Osteocyte (in vitro differentiated cells): ENCODE data around the gene HOMER2. TPM values are rescaled to one million over a fixed set of nuclear protein-coding genes. Genes with fewer than 3 reads are reported as not detected.

ENCODE experiments used
- DNase-seq: peaks from one replicate; pipeline ENCODE4 v3.0.0; 2021; ENCODE audit warnings: mixed read lengths; ENCODE audit not compliant: unreplicated experiment; ENCODE audit errors: extremely low spot score
- H3K27ac Mint-ChIP-seq: one replicate; pipeline ENCODE4 v1.8.0; 2021; ENCODE audit warnings: mild to moderate bottlenecking, mixed read lengths; ENCODE audit not compliant: unreplicated experiment
- H3K27me3 Mint-ChIP-seq: one replicate; pipeline ENCODE4 v1.8.0; 2021; ENCODE audit warnings: mixed read lengths; ENCODE audit not compliant: unreplicated experiment
- H3K36me3 Mint-ChIP-seq: one replicate; pipeline ENCODE4 v1.8.0; 2021; ENCODE audit warnings: mixed read lengths; ENCODE audit not compliant: unreplicated experiment
- H3K4me1 Mint-ChIP-seq: one replicate; pipeline ENCODE4 v1.8.0; 2021; ENCODE audit warnings: mixed read lengths; ENCODE audit not compliant: unreplicated experiment
- H3K4me3 Mint-ChIP-seq: one replicate; pipeline ENCODE4 v1.8.0; 2021; ENCODE audit warnings: mild to moderate bottlenecking, moderate library complexity, mixed read lengths; ENCODE audit not compliant: unreplicated experiment
- H3K9me3 Mint-ChIP-seq: one replicate; pipeline ENCODE4 v1.8.0; 2021; ENCODE audit warnings: mixed read lengths; ENCODE audit not compliant: unreplicated experiment
- total RNA-seq: library from RNA; stranded (reverse); gene quantifications from 2 replicates; pipeline ENCODE4 v1.2.1, GENCODE V29; 2021
- TF ChIP-seq, protein P1 (sequence below): fragments of 200-600 bp; sonication (generic); IDR thresholded peaks from 2 replicates; pipeline ENCODE4 v1.5.0; 2021; ENCODE audit warnings: antibody characterized with exemption, mild to moderate bottlenecking, moderate library complexity

Gene HOMER2
- total RNA-seq, 1 donor from 2014 or later, result 6.3 TPM

DNA sequence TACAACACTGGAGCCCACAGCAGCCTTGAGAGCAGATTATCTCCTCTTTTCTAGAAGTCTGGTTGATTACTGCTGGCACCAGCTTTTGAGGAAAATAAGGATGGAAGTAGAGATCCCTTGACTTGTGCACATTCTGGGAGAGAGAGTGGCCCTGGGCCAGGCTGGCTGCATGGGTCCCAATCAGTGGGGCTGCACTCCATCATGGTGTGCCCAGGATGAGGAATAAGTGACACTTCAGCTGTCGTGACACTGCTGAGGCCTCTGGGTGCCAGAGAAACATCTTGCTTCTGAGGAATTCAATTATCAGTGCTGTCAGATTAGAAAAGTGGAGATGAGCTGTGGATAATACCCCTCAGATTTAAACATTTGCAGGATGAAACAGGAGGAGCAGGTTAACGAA is 42.6 kb upstream of the HOMER2 start:
- Mint-ChIP-seq H3K9me3 (no peaks in the 10 kb centered on the region), H3K4me1 (peaks cover 3% of the 10 kb centered on the region), H3K36me3 (peaks cover 9% of the 10 kb centered on the region), H3K27me3 (no peaks in the 10 kb centered on the region), H3K4me3 (no peak overlapping the region), H3K27ac (no peak overlapping the region)
- DNase-seq, result peak; percentile 62
- TF ChIP-seq, protein P1, sequence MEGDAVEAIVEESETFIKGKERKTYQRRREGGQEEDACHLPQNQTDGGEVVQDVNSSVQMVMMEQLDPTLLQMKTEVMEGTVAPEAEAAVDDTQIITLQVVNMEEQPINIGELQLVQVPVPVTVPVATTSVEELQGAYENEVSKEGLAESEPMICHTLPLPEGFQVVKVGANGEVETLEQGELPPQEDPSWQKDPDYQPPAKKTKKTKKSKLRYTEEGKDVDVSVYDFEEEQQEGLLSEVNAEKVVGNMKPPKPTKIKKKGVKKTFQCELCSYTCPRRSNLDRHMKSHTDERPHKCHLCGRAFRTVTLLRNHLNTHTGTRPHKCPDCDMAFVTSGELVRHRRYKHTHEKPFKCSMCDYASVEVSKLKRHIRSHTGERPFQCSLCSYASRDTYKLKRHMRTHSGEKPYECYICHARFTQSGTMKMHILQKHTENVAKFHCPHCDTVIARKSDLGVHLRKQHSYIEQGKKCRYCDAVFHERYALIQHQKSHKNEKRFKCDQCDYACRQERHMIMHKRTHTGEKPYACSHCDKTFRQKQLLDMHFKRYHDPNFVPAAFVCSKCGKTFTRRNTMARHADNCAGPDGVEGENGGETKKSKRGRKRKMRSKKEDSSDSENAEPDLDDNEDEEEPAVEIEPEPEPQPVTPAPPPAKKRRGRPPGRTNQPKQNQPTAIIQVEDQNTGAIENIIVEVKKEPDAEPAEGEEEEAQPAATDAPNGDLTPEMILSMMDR, result no peak

DNA sequence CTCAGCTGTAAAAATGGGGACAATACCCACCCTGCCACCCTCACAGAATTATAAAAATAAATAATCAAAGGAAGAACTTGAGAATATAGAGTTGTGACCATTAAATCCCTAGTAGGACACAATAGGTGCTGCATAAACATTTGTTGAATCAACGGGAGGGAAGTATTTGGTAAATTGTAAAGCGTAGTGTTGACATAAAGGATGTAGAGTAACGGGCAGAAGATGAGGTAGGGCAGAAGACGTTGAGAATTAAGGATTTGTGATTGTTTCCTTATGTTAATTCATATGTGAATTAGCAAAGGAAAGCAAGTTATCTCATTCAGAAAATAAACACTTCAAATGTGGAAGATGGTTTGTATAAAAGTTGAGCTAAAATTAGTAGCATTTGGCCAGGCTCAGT is 40.6 kb upstream of the HOMER2 start:
- Mint-ChIP-seq H3K27ac (no peak overlapping the region), H3K9me3 (no peaks in the 10 kb centered on the region), H3K27me3 (no peaks in the 10 kb centered on the region), H3K36me3 (peaks cover 20% of the 10 kb centered on the region), H3K4me1 (peaks cover 2% of the 10 kb centered on the region), H3K4me3 (no peak overlapping the region)
- TF ChIP-seq, protein P1, result no peak
- DNase-seq, result no peak

DNA sequence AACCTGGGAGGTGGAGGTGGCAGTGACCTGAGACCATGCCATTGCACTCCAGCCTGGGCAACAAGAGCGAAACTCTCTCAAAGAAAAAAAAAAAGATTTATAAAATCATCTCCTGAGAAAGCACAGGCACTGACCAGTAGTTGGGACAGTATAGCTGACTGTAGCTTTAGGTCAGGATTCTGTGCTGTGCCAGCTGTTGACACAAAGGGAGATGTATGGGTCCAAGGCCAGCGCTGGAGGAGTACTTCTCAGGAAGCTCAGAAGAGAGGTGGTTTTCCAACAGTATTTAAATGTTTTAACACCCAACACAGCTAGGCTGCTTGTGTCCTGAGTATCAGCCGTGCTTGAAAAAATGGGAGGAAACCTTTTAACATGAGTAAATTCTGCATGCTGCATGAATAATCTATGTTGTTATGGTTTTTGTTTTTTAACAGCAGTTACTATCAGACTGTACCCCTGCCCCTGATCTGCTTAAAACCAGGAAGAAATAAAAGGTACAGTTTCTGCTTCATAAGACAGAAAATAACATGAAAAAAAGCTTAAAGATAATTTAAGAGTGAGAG is 40.0 kb upstream of the HOMER2 start:
- no peaks in the 10 kb centered on the region for H3K27me3 Mint-ChIP-seq
- H3K4me3 Mint-ChIP-seq, result no peak overlapping the region
- H3K27ac Mint-ChIP-seq, result no peak overlapping the region
- H3K9me3 Mint-ChIP-seq, result no peaks in the 10 kb centered on the region
- peaks cover 20% of the 10 kb centered on the region for H3K36me3 Mint-ChIP-seq
- DNase-seq, result no peak
- TF ChIP-seq, protein P1, result no peak
- H3K4me1 Mint-ChIP-seq, result peaks cover 4% of the 10 kb centered on the region

DNA sequence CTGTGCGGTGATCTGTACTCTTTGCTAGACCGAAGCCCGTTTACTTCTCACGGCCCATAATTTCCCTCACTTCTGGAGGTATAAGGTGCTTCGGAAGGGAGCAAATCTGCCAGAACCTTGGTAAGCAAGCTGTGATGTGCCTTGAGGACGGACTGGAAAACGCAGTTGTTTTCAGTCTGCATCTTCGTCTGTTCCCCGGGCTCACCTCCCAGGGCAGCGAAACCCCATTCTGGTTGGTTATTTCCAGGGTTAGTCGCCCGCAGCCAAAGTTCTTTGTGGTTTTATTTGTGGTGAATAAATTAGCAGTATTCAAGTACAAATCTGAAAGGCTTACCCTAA is 33.9 kb upstream of the HOMER2 start:
- H3K27me3 Mint-ChIP-seq, result no peaks in the 10 kb centered on the region
- peak overlapping the region; percentile 94 for H3K27ac Mint-ChIP-seq
- TF ChIP-seq, protein P1, result no peak
- H3K36me3 Mint-ChIP-seq, result peaks cover 21% of the 10 kb centered on the region
- peak overlapping the region; percentile 95 for H3K4me3 Mint-ChIP-seq
- H3K4me1 Mint-ChIP-seq, result peaks cover 26% of the 10 kb centered on the region
- H3K9me3 Mint-ChIP-seq, result no peaks in the 10 kb centered on the region
- DNase-seq, result no peak

DNA sequence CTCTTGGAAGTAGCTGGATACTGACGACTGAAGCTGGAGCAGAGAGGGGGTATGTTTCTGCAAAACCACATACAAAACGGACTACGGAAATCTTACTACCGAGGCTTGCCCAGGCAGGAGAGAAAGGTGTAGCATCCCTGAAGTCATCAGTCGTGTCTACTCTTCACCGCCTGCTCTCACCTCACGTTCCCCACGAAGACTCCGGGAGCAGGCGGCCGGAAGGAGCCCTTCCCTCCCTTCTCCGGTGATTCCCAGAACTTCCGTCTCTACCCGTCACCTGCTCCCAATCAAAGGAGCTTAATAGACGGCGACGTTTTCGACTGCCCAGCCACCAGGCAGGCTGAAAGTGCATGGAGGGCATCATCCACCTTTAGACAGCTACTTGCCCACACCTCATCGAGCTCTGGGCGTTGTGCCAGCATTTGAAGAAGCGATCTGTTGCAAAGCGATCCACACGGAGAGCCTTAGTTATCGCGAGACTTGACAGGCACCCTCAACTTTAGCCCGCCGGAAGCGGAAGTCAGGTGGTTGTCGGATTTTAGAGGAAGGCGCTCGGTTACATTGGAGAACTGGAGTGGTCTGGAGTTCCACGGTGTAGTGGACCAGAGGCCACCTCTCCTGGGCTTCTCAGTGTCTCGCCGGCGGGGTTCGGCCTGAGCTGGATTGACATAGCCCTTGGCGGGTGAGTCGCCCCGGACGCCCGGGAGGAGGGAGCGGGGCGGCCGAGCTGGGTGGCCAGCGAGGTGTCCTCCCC is 33.3 kb upstream of the HOMER2 start, which contains the start of gene RAMAC:
Gene RAMAC (plus strand): TSS at position 523 of the 754 bp plus-strand sequence. CDS start 2,809 bp downstream, outside the sequence.
- peaks cover 26% of the 10 kb centered on the region for H3K4me1 Mint-ChIP-seq
- TF ChIP-seq, protein P1, result no peak
- H3K9me3 Mint-ChIP-seq, result no peaks in the 10 kb centered on the region
- H3K4me3 Mint-ChIP-seq, result peak within 1 kb of the TSS; percentile 95
- DNase-seq, result peak; percentile 95
- H3K27me3 Mint-ChIP-seq, result no peaks in the 10 kb centered on the region
- peaks cover 19% of the 10 kb centered on the region for H3K36me3 Mint-ChIP-seq
- H3K27ac Mint-ChIP-seq, result peak within 1 kb of the TSS; percentile 94
